Measurements from ENCODE around the gene WSB2. TPM values are rescaled to one million over a fixed set of nuclear protein-coding genes. Genes with fewer than 3 reads are reported as not detected.
A peak's percentile ranks its signal among the peaks of the same experiment; 100 is the strongest.

WSB2 gene
- polyA plus RNA-seq, 10 donors: 56.2 to 73.1 (median 61.4) TPM

DNA sequence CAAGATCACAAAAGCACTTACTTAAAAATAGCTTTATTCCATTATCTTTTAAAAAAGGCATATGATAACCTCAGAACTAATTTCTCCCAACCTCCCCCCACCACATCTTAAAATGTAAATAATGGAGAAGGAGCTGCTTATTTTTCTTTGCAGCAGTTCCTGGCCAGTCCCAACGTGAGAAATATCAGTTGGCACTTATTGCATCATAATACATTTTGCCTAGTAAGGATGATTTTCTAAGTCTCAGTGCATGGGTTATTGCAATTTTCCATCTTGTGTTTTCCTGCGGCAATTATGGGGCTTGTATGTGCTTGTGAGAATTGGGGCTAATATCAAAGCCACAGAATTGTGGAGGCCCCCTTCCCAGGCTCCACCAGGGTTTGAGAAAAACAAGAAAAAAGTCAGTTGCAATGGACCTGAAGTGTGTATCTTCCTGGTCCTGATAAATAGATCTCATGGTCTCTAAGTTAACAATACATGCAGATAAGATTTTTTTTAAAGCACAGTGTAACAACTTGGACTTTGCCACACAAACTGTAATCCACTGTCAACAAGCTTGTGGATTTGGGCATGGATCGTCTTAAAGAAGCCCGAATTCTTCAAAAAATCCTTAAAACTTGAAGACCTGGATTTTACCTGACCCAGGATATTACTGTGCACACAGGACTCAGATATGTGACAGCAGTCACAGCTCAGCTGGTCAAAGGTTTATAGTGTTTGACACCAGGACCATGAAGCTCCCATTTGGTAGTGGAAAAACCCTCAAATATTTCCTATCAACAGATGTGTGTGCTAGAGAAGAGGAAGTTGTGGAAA lies 2.8 kb upstream of the WSB2 start:
- no peak for DNase-seq

DNA sequence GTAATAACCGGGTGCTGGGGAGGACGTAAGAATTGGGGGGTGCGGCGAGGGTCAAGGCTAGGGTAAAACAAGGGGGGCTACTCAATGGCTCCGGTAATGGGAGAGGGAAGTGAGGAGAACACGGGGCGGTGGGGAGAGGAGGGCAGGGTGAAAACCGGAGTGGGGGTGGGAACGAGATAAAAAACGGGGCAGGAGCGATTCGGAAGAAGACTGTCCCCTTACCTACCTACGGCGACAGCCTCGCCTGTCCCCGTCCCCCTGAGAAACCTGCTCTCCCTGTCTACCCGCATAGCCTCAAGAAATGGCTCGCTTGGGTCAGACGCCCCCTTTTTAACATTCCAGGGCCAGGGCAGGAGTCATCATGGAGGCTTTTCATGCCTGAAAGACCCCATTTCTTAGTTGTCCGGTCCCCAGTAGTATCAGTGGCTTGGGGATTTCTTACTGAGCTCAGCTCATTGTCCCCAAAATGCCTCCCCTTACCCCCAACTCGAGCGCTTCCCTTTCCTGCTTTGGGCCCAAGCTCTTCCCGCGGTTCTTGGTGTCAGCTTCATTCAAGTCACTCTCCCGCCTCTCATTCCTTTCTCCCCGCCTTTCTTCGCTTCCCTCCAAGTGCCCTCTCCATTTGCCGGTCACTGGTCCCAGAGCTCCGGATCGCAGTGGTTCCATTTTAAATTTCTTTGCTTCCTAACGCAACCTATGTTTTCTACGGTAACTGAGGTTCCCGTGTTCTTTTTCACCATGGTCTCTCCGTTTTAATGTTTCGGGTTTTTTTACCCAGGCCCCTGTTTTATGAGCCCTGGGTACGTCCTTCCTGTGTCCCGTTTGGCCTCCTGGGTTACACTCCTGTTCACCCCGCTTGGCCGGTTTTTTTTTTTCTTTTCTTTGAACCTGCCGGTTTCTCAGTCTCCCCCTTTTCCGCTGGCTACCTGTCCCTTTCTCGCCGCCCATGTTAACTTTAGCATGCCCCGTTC lies 1.2 kb upstream of the WSB2 start:
- DNase-seq: peak; percentile 54 to 87 (median 65)

DNA sequence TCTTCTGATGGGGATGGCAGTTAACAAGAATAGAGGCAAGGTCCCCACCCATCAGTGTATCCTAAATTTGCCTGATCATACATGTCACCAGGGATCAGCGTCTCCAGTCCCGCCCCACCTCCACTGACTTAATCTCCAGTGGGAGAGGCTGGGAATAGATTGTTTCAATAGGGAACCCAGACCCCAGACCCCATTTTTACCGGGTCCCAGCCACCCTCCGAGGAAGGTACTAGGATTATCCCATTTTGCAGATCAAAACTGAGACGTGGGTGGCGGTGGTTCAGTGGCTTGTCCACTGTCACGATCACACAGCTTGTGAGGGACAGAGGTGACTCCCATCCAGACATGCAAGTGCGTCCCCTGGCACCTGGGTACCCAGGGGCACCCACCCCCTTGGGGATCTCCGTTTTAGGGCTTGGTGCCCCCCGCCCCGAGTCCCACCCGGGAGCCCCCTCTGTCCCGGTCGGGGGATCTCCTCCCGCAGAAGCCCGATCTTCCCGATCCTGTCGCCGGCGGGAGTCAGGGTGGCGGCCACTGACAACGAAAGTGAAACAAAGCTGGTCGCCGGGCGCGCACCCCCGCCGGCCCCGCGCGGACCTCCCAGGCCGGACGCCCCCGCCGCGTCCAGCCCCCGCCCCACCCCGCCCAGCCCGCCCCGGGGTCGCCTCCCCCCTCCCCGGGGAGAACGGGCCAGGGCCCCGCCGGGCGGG lies 523 bp downstream of the WSB2 start:
- peak; percentile 26 to 73 (median 42) for DNase-seq

DNA sequence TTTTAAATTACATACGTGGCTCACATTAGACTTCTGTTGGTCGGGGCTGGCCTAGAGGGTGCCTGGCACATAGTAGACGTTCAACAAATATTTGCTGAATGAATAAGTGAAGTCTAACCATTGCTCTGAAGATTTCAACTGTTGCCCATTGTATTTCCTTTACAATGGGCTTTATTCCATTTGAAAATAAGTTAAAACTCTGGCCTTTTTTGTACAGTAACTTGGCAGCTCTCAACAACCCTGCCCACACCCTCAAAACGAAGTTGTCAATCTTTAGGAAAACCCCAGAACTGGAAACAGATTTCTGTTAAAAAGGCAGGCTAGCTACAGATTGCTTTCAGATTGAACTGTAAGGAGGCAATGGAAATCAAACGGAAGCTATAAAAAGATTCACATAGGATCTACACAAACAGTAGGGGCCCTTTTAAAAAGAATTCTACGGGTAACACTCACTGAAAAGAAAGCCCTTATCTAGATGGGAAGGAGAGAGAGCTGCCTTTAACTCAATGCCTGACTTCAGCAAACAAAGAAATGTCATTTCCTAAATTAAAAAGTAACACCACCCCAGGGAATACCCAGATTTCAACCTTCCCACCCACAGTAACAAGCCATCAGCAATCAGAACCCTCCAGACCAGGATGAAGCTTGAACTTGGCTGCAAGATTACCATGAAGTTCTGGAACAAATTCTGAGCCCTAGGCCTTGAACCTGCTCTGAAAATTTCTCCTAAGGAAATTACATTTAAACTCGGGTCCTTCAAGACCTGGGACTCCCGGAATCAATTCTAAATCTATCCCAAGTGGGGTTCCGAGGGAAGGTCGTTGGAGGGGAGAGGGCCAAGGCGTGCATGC lies 1.4 kb downstream of the WSB2 start:
- peak in 1 of 3 donors; percentile 68 for DNase-seq

DNA sequence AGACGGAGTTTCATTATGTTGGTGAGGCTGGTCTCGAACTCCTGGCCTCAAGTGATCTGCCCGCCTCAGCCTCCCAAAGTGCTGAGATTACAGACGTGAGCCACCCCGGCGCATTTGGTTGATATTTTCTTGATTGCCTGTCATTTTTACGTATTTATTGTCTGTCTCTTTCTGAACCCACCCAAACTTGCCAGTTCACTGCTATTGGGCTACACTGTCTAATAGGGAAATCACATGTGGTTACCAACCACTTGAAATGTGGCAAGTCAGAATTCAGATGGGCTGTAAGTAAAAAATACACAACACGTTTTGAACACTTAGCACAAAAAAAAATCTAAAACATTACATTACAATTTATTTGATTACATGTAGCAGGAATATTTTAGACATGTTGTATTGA lies 2.1 kb downstream of the WSB2 start:
- no peak for DNase-seq

DNA sequence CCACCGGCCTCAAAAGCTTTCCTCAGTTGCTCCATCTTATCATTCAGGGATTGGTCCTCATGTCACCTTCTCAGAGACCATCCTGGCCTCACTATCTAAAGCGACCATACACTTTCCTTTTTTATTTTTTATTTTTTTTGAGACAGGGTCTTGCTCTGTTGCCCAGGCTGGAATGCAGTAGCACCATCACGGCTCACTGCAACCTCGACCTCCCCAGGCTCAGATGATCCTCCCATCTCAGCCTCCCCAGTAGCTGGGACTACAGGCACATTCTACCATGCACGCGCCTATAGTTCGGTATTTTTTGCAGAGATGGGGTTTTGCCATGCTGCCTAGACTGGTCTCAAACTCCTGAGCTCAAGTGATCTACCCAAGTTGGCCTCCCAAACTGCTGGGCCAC lies 2.8 kb downstream of the WSB2 start:
- no peak for DNase-seq

DNA sequence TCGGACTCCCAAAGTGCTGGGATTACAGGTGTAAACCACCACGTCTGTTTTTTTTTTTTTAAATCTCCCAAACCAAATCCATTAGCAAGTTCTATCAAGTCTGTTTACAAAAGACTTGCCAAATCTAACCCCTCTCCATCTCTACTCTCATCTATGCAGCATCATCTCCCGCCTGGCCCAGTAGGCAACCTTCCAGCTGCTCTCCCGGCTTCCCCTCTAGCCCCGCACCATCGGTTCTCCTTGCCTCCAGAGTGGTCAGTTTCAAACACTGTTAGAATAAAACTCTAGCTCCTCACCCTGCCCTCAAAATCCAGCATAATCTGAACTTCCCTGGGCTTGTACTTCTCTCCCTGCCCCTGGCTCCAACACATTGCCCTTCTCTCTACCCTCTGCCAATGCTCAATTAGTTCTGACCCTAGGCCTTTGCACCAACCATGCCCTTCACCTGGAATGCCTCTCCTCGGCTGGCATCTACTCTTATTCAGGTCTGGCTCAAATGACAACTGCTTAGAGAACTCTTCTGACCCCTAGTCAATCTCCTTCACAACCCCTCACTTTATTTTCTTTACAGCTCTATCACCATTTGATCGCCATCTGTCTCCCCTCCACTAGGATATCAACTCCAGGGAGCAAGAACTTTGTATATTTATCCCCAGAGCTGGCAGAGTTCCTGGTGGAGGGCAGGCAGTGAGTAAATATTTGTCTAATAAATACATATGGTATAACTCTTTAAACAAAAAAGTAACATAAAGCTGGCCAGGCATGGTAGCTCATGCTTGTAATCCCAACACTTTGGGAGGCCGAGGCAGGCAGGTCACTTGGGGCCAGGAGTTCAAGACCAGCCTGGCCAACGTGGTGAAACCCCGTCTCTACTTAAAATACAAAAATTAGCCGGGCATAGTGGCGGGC lies 4.9 kb downstream of the WSB2 start:
- no peak for DNase-seq

DNA sequence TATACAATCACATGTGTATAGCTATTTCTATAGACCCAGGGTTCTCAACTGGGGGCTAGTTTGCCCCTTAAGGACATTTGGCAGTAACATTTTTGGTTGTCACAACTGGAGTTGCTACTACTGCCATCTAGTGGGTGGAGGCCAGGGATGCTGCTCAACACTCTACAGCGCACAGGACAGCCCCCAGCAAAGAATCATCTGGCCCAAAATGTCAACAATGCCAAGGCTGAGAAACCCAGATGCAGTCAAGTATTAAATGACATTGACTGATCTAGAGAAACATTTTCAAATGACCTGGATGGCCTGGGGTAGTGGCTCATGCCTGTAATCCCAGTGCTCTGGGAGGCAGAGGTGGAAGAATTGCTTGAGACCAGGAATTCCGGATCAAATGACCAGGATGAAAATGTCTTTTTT lies 5.8 kb downstream of the WSB2 start:
- DNase-seq: no peak

DNA sequence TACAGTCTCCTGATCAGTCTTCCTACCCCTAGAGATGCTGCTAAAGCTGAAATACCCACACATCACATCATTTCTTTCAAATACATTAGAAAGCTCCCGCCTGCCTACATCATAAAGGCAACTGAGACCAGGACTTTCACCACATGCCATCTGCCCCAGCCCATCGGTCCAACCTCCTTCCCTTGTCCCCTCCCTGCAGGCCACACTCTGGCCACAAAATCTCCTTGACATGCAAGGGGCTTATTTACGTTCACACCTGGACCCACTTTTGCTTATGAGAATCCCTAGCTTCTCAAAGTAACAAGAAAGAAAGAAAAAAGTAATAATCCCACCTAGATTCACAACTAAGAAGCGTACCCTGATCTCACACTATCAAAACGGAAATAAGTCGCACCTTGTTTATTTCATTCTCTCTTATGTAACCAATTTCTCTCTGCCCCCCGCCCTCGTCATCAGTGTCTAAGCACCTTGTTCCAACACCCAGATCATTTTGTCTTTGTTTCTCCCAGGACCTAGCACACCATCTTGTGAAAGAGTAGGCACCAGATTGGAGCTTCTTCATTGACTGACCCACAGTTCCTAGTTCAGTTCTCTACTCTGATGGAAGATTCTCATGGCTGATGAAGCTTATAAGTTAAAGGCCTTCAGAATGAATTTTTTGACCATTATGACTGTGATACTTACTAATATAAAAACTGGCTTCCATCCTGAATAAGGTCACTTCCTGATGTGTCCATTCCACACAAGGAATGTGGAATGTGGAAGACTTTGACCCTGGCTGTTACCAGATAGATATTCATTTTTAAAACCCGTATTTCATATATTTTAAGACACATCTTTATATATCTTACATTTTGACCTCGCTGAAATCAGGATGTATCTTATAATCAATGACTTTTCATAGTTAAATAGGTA lies 7.7 kb downstream of the WSB2 start:
- no peak for DNase-seq

DNA sequence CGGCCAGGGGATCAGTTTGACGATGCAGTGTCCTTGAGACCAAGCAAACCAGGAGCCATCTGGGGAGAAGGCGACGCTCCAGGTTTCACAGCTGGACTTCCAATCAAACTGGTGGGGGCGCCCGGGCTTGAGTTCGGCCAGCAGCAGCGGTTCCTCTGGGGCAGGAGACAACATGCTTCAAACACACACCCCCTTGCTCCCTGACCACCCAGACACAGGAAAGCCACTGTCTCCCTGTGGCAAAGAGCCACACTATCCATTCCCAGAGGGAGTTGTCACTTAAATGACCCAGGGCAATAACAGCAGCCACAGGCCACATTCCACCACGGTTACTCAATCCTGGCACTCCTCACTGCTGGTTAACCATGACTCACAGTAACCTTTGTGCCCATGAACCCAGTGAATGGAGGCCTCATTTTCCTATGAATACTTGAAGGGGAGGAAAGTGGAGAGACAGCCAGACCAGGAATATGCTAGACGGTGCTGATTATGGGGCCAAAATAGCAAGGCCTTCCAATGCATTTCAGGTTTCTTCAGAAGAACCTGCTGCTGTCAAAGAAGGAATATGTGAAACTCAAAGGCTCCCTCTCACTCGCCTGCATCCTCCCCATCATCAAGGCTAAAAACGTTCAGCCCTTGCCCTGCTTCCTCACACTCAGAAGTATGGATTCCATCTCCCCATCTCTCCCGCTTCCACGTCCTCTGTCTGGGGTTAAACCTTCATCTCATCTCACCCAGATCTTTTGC lies 8.5 kb downstream of the WSB2 start:
- peak in 2 of 3 donors; percentile 44 to 79 for DNase-seq

DNA sequence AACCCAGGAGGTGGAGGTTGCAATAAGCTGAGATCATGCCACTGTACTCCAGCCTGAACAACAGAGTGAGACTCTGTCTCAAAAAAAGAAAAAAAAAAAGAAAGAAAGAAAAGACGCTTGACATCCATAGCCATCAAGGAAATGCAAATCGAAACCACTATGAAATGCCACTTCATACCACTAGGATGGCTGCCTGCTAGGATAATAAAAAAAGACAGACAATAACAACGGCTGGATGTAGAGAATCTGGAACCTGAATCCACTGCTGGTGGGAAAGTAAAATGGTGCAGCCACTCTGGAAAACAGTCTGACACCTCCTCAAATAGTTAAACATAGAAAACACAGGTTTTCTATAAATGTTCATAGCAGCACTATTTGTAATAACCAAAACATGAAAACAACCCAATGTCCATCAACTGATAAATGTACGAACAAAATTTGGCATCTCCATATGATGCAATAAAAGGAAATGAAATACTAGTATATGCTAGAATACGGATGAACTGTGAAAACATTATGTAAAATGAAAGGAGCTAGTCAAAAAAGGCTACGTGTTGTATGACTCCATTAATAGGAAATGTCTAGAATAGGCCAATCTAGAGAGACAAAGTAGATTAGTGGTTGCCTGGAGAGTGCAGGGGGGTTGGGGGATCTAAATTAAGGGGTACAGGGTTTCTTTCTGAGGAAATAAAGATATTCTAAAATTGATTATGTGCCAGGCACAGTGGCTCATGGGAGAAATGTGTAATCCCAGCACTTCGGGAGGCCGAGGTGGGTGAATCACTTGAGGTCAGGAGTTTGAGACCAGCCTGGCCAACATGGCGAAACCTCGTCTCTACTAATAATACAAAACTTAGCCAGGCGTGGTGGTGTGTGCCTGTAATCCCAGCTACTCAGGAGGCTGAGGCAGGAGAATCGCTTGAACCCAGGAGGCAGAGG lies 9.7 kb downstream of the WSB2 start:
- no peak for DNase-seq

DNA sequence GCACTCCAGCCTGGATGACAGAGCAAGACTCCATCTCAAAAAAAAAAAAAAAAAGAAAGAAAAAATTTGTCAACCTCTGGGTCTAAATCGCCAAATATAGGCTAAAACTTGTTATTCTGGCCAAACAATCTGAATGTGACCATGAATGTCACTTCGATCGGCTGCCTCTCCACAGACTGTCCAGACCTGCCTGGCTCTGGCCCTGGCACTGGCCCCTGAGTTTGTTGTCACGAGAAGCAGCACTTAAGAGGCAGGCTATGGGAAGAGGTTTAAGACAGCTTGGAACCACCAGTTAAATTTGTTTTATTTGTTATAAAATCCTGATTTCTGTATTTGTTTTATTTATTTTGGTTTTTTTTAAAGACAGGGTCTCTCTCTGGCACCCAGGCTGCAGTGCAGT lies 14.5 kb downstream of the WSB2 start:
- DNase-seq: no peak

DNA sequence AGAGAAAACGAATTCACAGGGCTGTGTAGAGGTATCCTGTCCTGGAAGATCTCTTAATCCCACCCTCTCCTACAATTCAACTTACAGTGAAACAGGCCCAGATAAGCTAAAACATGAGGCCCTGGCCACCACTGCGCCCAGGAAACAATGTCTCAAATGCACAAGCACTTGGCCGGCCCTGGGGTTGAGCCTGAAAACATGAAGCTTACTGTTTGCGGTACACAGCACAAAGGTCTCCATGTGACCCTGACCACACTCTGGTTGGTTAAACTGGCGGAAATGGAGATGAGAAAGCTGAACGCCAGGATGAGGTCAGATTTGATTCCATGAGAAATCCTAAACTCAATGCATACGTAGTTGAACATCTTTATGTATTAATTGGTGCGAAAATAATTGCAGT lies 16.4 kb downstream of the WSB2 start:
- no peak for DNase-seq

DNA sequence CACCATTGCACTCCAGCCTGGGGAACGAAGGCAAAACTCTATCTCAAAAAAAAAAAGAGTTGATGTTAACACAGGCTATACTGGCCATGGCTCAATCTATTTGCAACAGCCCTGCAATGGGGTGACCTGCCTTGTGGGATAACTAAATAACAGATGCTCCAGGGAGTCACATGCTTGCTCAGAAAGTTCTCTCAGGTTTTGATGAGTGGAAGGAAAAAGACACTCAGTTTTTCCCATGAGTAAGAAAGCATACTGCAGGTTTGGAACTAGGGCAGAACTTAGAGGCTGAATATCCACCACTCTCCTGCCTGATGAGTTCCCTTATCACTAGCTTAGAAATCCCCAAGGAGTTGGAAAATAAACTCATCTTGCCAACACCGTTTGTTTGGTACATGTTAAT lies 16.9 kb downstream of the WSB2 start:
- DNase-seq: no peak

DNA sequence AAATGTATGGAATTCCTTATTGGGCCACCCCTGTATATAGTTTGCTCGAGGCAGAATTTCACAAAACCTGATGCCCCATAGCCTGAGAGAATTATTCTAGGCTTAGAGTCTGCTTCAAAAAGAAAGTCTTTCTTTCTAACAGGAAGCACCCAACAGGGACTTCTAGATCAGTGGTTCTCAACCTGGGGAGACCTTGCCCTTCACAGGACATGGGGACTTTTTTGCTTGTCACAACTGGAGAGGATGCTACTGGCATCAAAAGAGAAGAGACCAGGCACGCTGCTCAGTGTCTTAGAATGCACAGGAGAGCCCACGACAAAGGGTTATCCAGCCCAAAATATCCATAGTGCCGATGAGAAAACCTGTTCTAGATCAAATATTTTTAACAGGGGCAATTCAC lies 18.9 kb downstream of the WSB2 start:
- DNase-seq: no peak

DNA sequence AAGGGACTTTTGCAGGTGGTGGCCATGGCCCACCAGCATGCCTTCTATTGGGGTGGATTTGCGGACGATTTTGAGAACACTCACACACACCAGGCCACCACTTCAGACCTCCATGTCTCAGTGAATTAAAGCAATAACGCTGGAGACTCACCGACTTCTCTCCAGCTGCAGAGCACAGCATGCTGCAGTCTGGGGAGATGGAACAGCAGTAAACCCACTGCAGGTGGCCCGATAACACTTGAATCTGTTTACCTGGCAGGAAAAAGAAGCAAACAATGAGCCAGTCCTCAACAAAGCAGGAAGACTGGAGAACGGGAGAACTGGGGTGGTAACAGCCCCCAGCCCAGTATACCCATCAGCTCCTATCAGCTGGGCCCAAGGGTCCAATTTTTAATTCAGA lies 22.8 kb downstream of the WSB2 start:
- DNase-seq: no peak
